Left ventricle myocardium superior (tissue), 1 donor: ENCODE data around the gene PPP1R14C. TPM values are rescaled to one million over a fixed set of nuclear protein-coding genes. Genes with fewer than 3 reads are reported as not detected.
"Not testable (repeated sequence)": the region's sequence is repeated elsewhere in the genome, so short reads cannot be mapped to it uniquely, and the experiment has no call there.

Experiments used
- ATAC-seq: fragments of 200-7000 bp; cut with Tn5 transposase; one replicate; pipeline ENCODE4 v1.9.1; 2020; ENCODE audit warnings: mild to moderate bottlenecking, moderate library complexity
- DNase-seq: peaks from one replicate; pipeline ENCODE4 v3.0.0-alpha.2; 2020
- intact Hi-C: fragments of 100-400 bp; cut with micrococcal nuclease; formaldehyde crosslinking; loops from one replicate; pipeline ENCODE4 v1.11.0; 2022
- total RNA-seq: library from RNA; stranded (reverse); fragmentation: NEBNext Ultra II Directional; extraction: Animal tissue kit (Norgen Biotek cat#: 25700); gene quantifications from one replicate; pipeline ENCODE4 v1.2.1, GENCODE V29; 2021
- donor health status: DM: no; HTN: yes; CAD: no; lungs with severe emphysema.

PPP1R14C gene
- total RNA-seq, 1 donor from 2014 or later, result 123 TPM

DNA sequence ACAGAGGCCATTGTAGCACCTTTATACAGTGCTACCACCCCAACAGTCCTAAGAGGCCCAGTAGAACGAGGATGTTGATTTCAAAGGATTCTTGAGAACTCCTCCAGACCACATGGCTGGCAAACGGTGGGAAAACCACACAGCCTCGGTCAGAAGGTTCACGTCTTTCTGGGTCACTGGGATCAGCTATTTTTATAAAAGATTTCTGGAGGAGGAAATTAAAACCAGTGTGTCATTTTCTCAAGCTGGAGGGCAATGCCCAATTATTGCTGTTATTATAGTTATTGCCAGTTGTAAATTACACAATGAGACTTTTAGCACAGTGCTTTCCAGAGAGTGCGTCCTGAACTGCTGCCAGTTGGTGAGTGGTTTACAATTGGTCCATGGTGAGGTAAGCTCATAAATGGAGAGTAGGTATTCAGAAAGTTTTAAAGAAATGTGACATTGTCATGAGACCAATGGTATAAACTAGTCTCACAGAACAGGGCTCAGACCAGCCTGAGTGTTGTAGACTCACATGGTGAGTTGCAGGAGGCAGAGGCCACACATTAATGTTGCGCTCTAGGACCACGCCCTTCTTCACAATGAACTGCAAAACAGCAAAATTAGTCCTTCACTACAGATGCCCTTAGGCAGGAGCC lies 8.4 kb upstream of the PPP1R14C start:
- ATAC-seq, result no peak
- no peak for DNase-seq
- intact Hi-C loops, result no loop called here

DNA sequence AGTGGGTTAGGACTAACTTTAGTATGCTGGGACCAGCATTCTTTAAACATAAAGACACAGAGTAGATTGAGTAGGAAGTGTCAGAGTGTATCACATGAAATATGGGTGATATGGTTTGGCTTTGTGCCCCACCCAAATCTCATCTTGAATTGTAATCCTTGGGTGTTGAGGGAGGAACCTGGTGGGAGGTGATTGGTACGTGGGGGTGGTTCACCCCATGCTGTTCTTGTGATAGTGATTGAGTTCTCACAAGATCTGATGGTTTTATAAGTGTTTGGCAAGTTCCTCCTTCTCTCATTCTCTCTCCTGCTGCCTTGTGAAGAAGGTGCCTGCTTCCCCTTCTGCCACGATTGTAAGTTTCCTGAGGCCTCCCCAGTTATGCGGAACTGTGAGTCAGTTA lies 5.1 kb upstream of the PPP1R14C start:
- ATAC-seq, intact Hi-C loops, DNase-seq: not testable (repeated sequence)

DNA sequence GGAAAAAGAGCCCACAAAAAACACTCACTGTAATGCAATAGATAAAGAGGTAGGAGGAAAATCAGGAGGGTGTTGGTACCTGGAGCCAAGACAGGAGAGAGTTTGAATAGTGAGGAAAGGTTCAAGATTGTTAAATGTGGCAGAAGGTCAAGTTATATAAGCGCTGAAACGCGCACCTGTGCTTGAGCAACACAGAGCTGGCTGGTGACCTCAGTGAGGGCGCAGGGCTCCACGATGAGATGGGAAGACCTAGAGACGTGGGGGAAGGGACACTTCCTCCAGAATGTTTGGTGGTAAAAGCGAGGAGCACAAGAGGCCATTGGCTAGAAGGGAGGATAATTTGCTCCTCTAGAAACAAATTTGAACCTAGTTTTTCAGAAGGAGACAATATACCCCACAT lies 4.2 kb upstream of the PPP1R14C start:
- DNase-seq, result no peak
- no peak for ATAC-seq
- intact Hi-C loops, result no loop called here

DNA sequence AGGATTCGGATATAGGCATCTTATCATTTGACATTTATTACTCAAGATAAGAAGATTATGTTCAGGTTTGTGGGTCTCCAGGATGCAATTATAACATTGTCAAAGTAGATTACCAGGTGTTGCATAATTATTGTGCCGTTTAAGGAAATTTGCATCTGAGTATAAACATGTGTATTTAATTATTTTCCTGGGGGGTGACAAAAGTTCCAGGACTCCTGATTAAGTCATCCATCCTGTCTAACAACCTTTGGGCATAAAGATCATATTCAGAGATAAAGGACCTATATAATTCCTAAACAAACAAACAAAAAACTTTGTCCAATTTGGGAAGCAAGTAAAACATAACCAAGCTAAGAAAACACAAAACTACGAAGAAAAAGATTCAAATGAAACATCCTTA lies 3.3 kb upstream of the PPP1R14C start:
- no peak for DNase-seq
- no peak for ATAC-seq
- intact Hi-C loops, result no loop called here

DNA sequence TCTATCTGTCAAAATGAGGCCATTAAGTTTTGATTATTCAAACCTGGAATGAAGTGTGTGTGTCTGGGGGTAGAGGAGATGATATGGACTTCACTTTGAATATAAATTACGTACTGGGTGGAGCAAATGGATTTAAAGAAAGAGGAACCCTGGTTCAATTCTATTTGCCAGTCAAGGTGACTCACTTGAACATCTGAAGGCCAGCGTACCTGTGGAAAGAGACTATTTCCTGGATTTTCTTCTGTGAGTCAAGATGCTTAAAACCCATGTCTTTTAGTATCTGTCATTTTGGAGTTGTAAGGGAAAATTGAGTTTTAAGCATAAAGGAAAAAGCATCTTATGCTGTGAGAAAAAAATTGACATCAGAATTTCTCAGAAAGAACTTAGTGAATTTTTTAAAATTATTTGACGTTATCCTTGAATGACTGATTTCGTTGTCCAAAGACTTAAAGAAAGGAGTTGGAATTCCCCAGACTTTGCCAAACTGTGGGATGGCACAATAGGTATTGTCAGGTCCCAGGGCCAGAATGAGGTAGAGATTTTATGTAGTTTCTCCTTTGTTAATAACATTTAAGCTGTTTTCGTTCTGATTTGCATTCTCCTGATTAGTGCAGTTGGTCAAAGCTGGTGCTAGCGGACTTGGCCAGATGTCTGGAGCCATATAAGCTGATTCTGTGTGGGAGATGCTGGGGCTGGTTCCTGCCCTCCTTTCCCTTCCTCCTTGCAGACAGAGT lies 2.4 kb upstream of the PPP1R14C start:
- DNase-seq (no peak), ATAC-seq (no peak)
- intact Hi-C loops, result no loop called here

DNA sequence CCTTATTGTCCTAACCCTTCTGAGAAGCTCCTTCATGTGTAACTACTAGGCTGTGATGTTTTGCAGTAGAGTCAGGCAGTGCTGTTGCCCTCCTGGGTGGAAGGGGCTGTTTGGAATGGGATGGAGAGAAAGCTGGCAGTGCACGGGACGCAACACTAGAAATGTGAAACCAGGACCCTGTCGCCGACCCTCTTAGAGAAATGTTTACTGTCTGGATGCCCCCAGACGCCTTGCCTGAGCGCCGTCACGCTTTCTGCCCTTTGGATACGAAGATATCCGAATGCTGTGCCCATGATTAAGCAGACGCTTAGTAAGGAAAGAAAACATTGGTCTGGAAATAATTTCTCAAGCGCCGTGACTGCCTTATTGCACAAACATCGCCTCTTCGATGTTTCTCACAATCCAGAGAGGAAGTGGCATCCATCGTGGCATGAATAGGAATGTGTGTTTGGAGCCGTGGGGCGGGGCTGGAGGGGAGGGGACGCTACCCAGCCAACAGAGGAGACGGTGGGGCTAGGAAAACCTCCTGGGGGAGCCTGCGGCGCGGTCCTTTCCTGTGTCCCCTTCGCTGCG lies 661 bp upstream of the PPP1R14C start:
- ATAC-seq, result peak; percentile 51
- intact Hi-C loops, result no loop called here
- no peak for DNase-seq

DNA sequence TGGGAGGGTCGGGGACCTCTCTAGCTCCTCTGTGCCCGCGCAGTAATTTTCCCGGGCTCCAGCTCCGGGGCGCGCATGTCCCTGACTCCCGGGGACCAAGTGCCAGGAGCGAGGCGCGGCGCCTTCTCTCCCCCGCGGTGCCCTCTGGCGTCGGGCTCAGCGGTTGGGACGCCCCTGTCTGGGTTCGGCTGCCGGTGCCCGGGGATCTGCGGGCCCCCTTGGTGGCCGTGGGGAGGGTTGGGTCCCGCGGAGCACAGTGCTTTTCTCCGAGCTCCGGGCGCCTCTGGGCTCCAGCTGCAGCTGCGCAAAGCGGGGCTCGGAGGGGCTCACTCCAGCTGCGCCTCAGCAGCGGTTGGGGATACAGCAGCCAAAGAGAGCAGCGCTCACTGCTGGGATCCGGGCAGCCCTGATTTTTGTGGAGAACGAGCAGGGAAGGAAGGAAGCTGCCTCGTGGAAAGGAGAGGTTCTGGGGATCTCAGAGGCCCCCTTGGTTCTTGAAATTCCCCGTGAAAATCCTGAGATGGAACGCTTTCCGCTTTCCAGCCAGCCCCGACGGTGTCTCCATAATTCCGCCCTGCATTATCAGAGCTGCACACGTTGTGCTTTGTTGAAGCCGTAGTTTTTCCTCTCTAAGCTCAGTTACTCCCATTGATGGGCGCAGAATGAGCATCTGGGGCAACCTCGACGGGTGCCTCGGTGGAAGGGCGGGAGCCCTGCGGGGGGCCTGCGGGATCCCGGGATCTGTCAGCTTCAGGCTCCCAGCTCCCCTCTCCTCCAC lies 861 bp downstream of the PPP1R14C start:
- ATAC-seq, result peak; percentile 73
- intact Hi-C loops, result no loop called here
- peak; percentile 56 for DNase-seq

- DNase-seq (no peak), ATAC-seq (no peak)
- intact Hi-C loops, result no loop called here
Measured at GRCh38 chr6:150144294-150144868, 1.5 kb downstream of the PPP1R14C start.

DNA sequence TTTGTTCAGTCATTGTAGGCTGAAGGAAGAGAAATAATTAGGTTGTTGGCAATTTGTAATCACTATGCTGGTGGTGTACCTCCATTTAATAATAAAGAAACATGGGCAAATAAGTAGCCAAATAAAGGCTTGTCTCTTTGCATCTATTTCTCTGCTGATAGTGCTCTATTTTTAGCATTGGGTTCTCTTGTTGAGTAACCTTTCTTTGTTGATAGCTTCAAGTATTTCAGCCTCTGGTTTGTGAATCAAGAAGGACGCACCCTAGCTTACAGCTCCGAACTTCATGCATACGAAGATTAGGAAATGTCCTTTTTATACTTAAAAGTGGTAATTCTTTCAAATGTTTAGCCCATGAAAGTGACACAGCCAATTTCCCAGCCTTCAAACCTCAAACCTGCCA lies 2.6 kb downstream of the PPP1R14C start:
- peak; percentile 12 for ATAC-seq
- intact Hi-C loops, result no loop called here
- no peak for DNase-seq

GRCh38 chr6:150145830-150146229 lies 3.0 kb downstream of the PPP1R14C start:
- intact Hi-C loops, result no loop called here
- no peak for DNase-seq
- no peak for ATAC-seq

DNA sequence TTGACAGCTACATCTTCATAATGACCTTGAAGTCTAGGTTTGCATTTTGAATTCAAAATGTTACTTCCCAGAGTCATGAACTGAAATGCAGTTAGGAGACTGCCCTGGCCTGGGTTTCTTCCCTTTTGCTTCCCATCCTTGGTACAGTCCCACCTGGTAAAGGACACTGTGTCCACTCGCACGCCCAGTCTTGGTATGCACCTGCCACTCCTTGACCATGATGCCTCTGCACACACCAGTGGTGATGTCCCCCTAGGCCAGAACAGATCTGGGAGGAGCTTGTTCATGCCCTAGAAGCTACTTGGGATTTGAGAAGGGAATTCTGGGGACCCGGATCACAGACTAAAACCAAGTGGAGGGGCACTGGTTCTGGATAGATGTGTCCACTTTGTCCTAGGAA lies 3.6 kb downstream of the PPP1R14C start:
- intact Hi-C loops, result no loop called here
- no peak for ATAC-seq

GRCh38 chr6:150149146-150149545 lies 6.3 kb downstream of the PPP1R14C start:
- ATAC-seq, result no peak
- intact Hi-C loops, result no loop called here
- no peak for DNase-seq

More for the DNA sequence above, 3.6 kb downstream of the PPP1R14C start:
- DNase-seq, result no peak

DNA sequence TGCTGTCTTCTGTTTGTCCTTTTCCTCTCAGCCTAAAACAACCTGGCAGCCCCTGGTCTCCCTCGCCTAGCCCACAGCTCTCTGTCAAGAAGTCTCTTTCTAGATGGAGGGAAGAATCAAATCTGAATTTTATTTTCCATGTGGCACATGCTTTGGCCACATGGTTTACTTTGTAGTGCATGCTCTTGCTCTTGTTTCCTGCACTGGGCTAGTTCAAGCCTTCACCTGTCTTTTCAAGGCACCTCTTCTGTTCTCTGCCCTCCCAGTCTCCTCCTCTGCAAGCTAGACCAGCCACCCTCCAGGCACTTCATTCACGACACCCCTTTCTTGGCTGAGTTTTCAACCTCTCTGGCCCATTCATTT lies 7.6 kb downstream of the PPP1R14C start:
- intact Hi-C loops, result no loop called here
- ATAC-seq, result peak; percentile 32

DNA sequence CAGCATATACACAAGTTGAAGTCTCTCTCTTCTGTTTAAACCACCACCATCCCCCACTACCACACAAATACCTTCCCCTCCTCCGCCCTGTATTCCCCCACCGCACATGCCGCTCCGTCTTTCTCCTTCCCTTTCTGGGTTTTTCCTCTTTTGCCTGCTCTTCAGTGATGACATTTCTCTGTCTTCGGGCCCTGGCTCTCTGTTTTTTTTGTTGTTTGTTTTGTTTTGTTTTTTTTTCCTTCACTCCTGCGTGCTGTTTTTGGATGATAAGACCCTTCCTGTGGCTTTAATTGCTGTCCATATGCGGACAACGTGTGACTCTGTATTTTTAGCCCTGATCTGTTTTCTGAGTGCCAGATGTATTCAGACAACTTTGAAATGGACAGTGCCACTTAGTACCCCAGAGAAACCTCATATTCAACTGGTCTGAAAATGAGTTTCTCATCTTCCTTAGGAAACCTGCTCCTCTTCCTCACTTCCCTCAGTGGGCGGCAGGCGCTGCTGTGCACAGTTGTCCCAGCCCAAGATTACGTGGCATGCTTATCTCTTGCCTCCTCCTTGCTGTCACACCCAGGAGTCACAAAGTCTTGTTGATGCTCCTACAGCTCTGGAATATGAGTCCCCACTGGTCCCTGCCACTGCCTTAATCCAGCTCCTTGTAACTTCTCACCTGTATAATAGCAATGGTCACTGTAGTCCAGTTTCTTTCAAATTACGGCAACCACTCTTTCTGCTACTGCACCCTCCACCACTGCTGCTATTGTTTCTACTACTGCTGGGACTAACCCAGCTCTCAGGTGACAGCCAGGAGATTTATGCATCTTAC lies 8.2 kb downstream of the PPP1R14C start:
- intact Hi-C loops, result no loop called here
- ATAC-seq (peak; percentile 41), DNase-seq (no peak)

More for the DNA sequence above, 7.6 kb downstream of the PPP1R14C start:
- no peak for DNase-seq

DNA sequence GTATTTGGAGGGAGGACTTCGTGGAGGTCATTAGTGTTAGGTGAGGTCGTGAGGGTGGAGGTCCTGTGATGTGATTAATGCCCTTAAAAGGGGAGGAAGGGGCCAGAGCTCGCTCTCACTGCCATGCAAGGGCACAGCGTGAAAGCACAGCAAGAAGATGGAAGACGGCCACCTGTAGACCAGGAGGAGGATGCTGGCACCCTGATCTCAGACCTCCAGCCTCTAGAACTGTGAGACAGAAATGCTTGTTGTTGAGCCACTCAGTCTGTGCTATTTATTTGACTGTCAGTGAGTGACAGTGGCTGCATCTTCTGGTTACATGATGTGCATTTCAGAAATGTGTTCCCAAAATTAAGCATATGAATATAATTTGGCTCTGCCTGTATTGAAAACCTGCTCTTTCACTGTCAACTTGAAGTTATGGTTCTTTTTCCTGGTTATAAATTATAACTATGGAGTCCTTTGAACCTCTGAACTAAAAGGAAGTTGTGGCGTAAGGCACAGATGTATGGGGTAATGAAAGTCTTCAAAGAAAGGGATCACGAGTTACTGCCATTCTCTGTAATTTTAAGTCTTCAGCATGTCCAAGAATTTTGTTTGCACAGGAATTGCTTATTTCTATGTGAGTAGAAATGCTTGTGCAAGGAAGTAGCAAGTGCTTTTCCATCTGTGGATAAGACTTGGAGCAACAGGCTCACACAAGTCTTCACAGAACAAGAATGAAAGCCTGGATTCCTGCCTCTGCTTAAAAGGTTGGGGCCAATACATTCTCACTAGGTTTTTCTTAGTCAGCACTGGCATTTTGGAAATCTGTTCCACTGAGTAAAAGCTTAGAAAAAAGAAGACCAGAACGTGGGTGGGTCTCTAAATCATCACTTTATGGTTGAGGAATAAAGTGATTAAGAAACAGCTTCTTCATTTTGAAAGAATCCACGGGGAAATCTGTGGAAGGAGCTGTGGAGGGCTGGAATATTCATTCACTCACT lies 10.3 kb downstream of the PPP1R14C start:
- ATAC-seq (no peak), DNase-seq (no peak)
- intact Hi-C loops, result no loop called here

- DNase-seq, result no peak
- ATAC-seq, result peak; percentile 28
- intact Hi-C loops, result no loop called here
Measured at GRCh38 chr6:150153905-150154492, 11.2 kb downstream of the PPP1R14C start.

DNA sequence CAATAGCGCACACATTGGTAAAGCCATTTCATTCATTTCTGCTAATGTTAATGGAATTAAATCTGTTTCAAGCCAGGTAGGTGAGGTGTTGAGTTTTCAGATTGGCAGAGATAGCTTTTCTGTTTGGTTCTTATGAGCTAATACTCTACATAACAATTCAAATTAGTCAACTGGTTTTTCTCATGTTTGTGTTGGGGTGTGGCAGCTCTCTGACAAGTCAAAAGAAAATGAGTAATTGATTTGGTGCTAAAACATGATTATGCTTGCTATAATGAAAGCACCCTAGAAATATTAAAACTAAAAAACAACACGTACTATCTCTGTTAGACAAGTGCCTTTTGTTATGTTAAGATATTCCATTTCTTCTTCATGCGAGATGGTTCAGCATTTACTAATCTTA lies 13.6 kb downstream of the PPP1R14C start:
- DNase-seq (no peak), ATAC-seq (no peak)
- intact Hi-C loops, result no loop called here
